GM18505 (cell line): ENCODE results near the gene CHPF2.

Experiments used
- ATAC-seq: cut with Tn5 transposase; IDR thresholded peaks from one replicate; pipeline ENCODE4 v1.9.1; 2021; ENCODE audit not compliant: unreplicated experiment
- POLR2A ChIP-seq: IDR thresholded peaks from 4 replicates; pipeline ENCODE4 v1.6.1; 2011; ENCODE audit warnings: borderline replicate concordance; ENCODE audit not compliant: insufficient read depth, insufficient read length; ENCODE audit errors: extremely low read depth

CHPF2 gene

DNA sequence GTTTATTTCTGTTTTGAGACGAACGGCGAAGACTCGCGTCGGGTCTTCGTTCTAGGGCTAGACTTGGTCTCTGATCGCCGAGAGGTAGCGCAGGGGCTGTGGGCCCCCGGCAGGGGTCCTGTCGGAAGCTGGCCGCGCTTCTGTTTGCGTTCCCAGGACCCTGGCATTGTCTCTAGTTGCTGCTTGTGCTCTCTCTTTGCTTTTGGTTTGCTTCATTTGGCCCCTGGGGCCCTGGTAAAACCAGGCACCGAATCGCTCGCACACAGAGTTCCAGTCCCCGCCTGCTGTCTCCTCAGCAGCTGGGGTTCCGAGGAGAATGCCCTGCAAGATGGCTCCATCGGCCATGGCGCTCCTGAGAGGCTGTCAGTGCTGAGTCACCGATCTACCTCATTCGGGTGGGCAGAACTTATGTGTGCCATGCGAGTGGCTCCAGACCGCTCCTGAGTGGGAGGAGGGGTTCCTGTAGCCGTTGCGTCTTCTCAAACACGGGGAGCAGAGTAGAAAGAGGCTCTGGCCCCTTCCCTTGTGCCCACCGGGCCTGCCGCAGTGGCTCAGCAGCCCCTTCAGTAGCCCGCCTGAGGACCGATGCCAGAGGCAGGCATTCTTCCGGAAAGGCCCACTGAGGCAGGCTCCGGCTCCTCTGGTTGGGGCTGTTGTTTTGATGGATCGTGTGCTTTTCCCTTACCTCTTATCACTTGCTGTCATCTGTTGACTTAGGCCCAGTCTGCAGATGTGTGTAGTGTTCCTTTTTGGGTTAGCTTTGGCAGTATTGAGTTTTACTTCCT, 826 bp downstream of the CHPF2 start:
- peak; percentile 26 for TF ChIP-seq POLR2A
- peak; percentile 31 for ATAC-seq

DNA sequence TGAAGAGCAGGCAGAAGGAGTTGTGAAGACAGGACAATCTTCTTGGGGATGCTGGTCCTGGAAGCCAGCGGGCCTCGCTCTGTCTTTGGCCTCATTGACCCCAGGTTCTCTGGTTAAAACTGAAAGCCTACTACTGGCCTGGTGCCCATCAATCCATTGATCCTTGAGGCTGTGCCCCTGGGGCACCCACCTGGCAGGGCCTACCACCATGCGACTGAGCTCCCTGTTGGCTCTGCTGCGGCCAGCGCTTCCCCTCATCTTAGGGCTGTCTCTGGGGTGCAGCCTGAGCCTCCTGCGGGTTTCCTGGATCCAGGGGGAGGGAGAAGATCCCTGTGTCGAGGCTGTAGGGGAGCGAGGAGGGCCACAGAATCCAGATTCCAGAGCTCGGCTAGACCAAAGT, 1.5 kb downstream of the CHPF2 start:
- TF ChIP-seq POLR2A: no peak
- ATAC-seq: no peak

DNA sequence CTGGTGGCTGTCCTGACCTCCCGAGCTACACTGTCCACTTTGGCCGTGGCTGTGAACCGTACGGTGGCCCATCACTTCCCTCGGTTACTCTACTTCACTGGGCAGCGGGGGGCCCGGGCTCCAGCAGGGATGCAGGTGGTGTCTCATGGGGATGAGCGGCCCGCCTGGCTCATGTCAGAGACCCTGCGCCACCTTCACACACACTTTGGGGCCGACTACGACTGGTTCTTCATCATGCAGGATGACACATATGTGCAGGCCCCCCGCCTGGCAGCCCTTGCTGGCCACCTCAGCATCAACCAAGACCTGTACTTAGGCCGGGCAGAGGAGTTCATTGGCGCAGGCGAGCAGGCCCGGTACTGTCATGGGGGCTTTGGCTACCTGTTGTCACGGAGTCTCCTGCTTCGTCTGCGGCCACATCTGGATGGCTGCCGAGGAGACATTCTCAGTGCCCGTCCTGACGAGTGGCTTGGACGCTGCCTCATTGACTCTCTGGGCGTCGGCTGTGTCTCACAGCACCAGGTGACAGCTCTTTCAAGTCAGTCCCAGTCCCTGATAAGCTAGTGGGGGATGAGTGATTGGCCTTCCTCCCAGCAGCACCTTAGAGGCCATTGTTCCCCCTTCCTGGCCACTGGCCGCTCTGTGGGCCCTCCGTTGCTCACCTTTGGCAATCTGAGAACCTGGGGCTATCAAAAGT, 3.0 kb downstream of the CHPF2 start:
- no peak for ATAC-seq
- no peak for TF ChIP-seq POLR2A

DNA sequence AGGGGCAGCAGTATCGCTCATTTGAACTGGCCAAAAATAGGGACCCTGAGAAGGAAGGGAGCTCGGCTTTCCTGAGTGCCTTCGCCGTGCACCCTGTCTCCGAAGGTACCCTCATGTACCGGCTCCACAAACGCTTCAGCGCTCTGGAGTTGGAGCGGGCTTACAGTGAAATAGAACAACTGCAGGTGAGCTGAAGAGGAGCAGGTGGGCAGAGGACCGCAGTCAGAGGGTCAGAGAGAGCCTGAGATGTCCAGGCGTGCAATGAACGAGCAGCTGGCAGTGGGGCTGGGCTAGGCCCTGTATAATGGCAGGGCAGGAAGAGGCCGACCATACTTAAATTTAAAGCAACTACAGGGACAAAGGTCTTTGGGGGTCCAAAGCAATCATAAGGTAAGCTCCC, 4.1 kb downstream of the CHPF2 start:
- TF ChIP-seq POLR2A: no peak
- ATAC-seq: no peak

DNA sequence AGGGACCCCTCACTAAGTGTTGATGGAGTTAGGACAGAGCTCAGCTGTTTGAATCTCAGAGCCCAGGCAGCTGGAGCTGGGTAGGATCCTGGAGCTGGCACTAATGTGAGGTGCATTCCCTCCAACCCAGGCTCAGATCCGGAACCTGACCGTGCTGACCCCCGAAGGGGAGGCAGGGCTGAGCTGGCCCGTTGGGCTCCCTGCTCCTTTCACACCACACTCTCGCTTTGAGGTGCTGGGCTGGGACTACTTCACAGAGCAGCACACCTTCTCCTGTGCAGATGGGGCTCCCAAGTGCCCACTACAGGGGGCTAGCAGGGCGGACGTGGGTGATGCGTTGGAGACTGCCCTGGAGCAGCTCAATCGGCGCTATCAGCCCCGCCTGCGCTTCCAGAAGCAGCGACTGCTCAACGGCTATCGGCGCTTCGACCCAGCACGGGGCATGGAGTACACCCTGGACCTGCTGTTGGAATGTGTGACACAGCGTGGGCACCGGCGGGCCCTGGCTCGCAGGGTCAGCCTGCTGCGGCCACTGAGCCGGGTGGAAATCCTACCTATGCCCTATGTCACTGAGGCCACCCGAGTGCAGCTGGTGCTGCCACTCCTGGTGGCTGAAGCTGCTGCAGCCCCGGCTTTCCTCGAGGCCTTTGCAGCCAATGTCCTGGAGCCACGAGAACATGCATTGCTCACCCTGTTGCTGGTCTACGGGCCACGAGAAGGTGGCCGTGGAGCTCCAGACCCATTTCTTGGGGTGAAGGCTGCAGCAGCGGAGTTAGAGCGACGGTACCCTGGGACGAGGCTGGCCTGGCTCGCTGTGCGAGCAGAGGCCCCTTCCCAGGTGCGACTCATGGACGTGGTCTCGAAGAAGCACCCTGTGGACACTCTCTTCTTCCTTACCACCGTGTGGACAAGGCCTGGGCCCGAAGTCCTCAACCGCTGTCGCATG, 5.2 kb downstream of the CHPF2 start:
- ATAC-seq: no peak
- no peak for TF ChIP-seq POLR2A

- no peak for ATAC-seq
Measured at GRCh38 chr7:151238190-151238810, 6.0 kb downstream of the CHPF2 start.

DNA sequence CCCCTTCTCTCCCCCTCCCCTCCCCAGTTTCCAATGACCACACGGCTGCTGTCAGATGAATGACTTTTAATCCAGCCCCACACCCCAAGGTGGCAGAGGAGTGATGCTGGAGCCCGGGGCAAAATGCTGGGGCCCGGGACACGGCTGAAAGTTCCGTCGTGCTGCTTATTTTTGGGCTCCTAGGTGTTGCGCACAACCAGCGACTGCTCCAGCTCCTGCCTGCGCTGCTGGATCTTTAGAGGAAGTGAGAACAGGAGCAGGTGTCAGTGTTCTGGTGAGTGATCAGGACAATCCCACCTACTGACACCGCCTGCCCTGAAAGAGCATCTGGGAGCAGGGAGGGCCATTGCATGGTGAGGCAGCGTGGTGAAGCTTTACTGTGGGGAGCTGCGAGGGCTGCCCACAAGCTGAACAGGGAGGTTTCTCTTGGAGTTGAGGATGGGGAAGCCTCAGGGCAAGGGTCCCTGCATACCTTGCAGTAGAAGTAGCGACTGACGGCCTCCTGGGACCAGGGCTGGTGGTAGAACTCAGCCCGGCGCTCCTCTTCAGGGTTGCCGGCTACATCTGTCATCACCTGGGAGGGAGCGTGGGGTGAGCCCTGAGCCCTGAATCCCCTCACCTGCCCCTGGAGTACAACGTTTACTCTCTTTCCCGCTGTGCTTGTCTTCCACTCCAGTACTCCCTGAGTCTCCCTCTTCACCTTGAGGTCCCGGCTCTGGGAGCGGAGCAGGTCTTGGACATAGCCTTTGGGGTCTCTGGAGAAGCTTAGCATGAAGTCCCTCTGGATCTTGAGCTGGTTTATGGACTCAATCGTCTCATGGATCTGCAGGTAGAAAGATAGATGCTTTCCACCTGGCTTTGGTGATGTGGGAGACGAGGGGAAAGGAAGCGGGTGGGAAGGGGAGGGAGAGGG, 6.9 kb downstream of the CHPF2 start:
- peak; percentile 42 for TF ChIP-seq POLR2A
- no peak for ATAC-seq

More at GRCh38 chr7:151238190-151238810, 6.0 kb downstream of the CHPF2 start:
- no peak for TF ChIP-seq POLR2A

DNA sequence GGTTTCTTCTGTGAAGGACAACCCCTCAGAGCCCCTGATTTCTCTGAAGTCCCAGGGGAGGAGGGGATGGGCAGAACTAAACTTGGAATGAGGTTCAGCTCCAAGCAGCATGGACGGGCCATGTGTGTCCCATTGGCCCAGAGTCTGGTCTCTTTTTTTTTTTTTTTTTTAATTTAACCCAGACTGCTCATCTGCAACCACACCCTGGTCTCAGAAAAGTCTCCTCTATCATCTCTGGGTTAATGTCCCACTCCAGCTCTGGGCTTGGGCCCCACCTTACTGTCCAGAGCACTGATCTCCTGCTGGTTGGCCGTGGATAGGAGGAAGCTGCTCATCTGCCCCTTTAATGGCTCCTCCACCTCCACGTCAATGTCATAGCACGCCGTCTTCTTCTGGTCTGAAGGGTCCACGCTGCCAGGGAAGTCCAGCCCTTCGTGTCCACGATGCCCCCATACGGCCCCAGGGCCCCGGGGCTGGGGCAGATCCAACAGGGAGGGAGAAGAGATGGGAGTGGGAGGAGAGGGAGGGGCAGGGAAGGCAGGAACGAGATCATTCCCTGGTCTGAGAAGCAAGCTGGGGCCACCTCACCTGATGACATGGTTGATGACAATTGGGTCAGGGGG, 7.7 kb downstream of the CHPF2 start:
- ATAC-seq: no peak
- TF ChIP-seq POLR2A: no peak

DNA sequence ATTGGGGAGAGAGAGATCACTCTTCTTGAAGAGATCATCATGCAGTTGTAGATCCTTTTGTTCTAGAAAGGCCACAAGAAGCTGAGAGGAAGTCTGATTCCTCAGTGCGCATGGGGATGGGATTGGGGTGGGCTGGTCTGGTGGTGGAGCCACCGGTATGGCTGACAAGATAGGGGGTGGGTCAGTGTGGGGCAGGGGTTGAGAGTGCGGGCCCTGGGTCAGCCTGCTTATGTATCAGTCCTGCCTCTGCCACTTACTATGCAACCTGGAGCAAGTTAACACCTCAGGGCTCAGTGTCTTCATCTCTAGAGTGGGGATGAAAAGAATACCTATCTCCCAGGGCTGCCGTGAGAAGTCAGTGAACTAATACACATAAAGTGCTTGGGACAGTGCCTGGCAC, 8.3 kb downstream of the CHPF2 start:
- no peak for ATAC-seq
- no peak for TF ChIP-seq POLR2A

- no peak for TF ChIP-seq POLR2A
- ATAC-seq: no peak
Measured at GRCh38 chr7:151240942-151241754, 8.9 kb downstream of the CHPF2 start.

DNA sequence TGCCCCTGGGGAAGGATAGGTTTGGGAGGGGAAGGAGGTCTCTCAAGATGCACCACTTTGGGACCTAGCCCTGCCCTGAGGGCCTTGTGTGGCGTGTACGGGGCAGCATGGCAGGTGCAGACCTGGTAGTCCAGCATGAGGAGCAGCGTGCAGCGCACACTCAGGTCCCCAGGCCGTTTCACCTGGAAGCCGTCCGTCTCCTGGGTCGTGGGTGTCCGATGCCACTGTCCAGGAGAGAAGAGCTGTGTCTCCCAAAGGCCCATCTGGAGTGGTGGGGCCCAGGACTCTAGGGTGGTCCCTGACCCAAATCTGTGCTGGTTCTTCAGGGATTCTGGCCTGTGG, 9.4 kb downstream of the CHPF2 start:
- ATAC-seq: no peak
- no peak for TF ChIP-seq POLR2A

DNA sequence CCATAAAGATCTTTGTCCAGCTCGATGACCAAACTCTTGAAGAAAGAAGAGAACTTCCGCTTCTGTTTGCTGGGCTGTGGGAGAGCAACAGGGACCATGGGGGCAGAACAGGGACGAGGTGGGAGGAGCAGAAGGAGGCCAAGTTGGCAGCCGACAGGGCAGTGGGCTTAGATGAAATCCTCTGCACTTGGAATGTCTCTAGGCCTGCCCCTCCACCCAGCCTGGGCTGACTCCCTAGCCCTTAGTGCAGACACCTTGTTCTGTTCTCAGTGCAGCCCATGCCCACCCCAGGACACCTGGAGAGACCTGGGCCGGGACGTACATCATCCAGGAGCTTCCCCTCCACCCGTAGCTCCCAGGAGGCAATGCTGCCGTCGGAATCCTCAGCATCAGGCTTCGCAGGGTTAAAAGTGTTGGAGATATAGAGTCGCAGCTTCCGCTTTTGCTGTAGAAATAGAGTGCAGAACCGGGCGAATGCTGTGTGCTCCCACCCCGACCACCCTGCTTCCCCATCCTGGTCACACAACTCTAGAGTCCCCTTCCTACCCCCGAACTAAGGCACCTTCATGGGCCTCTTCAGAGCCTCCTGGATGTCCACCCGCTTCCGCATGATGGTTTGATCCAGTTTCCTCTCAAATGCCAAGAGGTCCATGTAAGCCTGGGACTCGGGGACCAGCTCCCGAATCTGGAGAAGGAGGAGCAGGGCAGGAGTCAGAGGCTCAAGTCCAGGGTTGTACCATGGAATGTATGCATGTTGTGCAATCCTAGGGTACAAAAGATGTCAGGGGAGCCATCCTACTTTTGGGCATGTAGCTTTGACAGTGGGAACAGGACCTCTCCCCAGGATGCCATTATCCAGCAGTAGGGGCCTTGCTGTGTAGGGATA, 10.1 kb downstream of the CHPF2 start:
- TF ChIP-seq POLR2A: peak; percentile 5
- ATAC-seq: no peak
